MM.1S (cell line): ENCODE measurements around the gene GRAMD2A.
"Not testable (repeated sequence)": the region's sequence is repeated elsewhere in the genome, so short reads cannot be mapped to it uniquely, and the experiment has no call there.

Experiments used
- DNase-seq: peaks from one replicate; pipeline ENCODE4 v3.0.0-alpha.2; 2015
- H2AFZ ChIP-seq: fragments of 300-600 bp; sonication (generic); 2 replicates; pipeline ENCODE4 v1.6.0; 2016; ENCODE audit warnings: antibody characterized with exemption, low read length
- H3F3A ChIP-seq: fragments of 300-600 bp; sonication (generic); 2 replicates; pipeline ENCODE4 v1.6.1; 2016; ENCODE audit warnings: mild to moderate bottlenecking, antibody characterized with exemption, low read length, moderate library complexity, mixed read lengths; ENCODE audit not compliant: insufficient read depth
- H3K27ac ChIP-seq: fragments of 300-600 bp; sonication (generic); 2 replicates; pipeline ENCODE4 v1.5.1; 2016; ENCODE audit warnings: mild to moderate bottlenecking, low read length
- H3K27me3 ChIP-seq: fragments of 300-600 bp; sonication (generic); replicated peaks from 2 replicates; pipeline ENCODE4 v1.6.0; 2016; ENCODE audit warnings: low read length; ENCODE audit not compliant: insufficient read depth
- H3K36me3 ChIP-seq: fragments of 300-600 bp; sonication (generic); replicated peaks from 2 replicates; pipeline ENCODE4 v1.6.1; 2016; ENCODE audit warnings: mild to moderate bottlenecking, low read length, mixed read lengths; ENCODE audit not compliant: insufficient read depth
- H3K4me1 ChIP-seq: fragments of 300-600 bp; sonication (generic); 2 replicates; pipeline ENCODE4 v1.6.1; 2016; ENCODE audit warnings: low read length, mixed read lengths
- H3K4me2 ChIP-seq: fragments of 300-600 bp; sonication (generic); 2 replicates; pipeline ENCODE4 v1.6.0; 2016; ENCODE audit warnings: low read depth, low read length
- H3K4me3 ChIP-seq: fragments of 300-600 bp; sonication (generic); 2 replicates; pipeline ENCODE4 v1.5.1; 2016; ENCODE audit warnings: low read length, mixed read lengths
- H3K79me2 ChIP-seq: fragments of 300-600 bp; sonication (generic); 2 replicates; pipeline ENCODE4 v1.6.1; 2016; ENCODE audit warnings: mixed run types, low read length, mixed read lengths
- H3K9ac ChIP-seq: fragments of 300-600 bp; sonication (generic); 2 replicates; pipeline ENCODE4 v1.6.1; 2016; ENCODE audit warnings: low read length, mixed read lengths
- H3K9me2 ChIP-seq: fragments of 300-600 bp; sonication (generic); replicated peaks from 2 replicates; pipeline ENCODE4 v1.6.1; 2016; ENCODE audit warnings: mild to moderate bottlenecking, low read length, mixed read lengths; ENCODE audit not compliant: insufficient read depth
- H3K9me3 ChIP-seq: fragments of 300-600 bp; sonication (generic); replicated peaks from 2 replicates; pipeline ENCODE4 v1.6.1; 2016; ENCODE audit warnings: mild to moderate bottlenecking, low read length, mixed read lengths; ENCODE audit not compliant: insufficient read depth
- H4K20me1 ChIP-seq: fragments of 300-600 bp; sonication (generic); 2 replicates; pipeline ENCODE4 v1.6.1; 2016; ENCODE audit warnings: mild to moderate bottlenecking, low read length, moderate library complexity, mixed read lengths; ENCODE audit not compliant: insufficient read depth
- CTCF ChIP-seq: fragments of 300-600 bp; sonication (generic); IDR thresholded peaks from 2 replicates; pipeline ENCODE4 v1.5.1; 2016; ENCODE audit warnings: antibody characterized with exemption, low read length, mixed read lengths
- EZH2 ChIP-seq: fragments of 300-600 bp; sonication (generic); optimal IDR thresholded peaks from 2 replicates; pipeline ENCODE3; 2017; ENCODE audit warnings: low read depth, mild to moderate bottlenecking, antibody characterized with exemption, low read length, mixed read lengths
- EZH2phosphoT487 ChIP-seq: fragments of 300-600 bp; sonication (generic); IDR thresholded peaks from 2 replicates; pipeline ENCODE4 v1.6.1; 2018; ENCODE audit warnings: antibody characterized with exemption, low read length

GRAMD2A gene

GRCh38 chr15:72173864-72174550 lies 23.6 kb downstream of the GRAMD2A start:
- H3K27ac ChIP-seq: no peak overlapping the region
- H3K9me3 ChIP-seq: no peaks in the 10 kb centered on the region
- DNase-seq: no peak
- no peaks in the 10 kb centered on the region for H3K4me1 ChIP-seq
- no peaks in the 10 kb centered on the region for H4K20me1 ChIP-seq
- no peaks in the 10 kb centered on the region for H3K9me2 ChIP-seq
- no peak overlapping the region for H3K4me2 ChIP-seq
- no peak overlapping the region for H3K9ac ChIP-seq
- no peaks in the 10 kb centered on the region for H3K27me3 ChIP-seq
- no peaks in the 10 kb centered on the region for H3F3A ChIP-seq
- TF ChIP-seq EZH2: no peak
- no peak for TF ChIP-seq CTCF
- no peak for TF ChIP-seq EZH2phosphoT487
- H3K4me3 ChIP-seq: no peak overlapping the region
- H3K79me2 ChIP-seq: no peaks in the 10 kb centered on the region
- H3K36me3 ChIP-seq: no peaks in the 10 kb centered on the region
- no peak overlapping the region for H2AFZ ChIP-seq

GRCh38 chr15:72173401-72173800 lies 24.2 kb downstream of the GRAMD2A start:
- Histone ChIP-seq H4K20me1 (no peaks in the 10 kb centered on the region), H3K79me2 (no peaks in the 10 kb centered on the region), H3K4me1 (no peaks in the 10 kb centered on the region), H3K9me2 (no peaks in the 10 kb centered on the region), H2AFZ (no peak overlapping the region), H3K4me2 (no peak overlapping the region), H3K9ac (no peak overlapping the region), H3K36me3 (no peaks in the 10 kb centered on the region), H3K27ac (no peak overlapping the region), H3K9me3 (no peaks in the 10 kb centered on the region), H3K4me3 (no peak overlapping the region), H3F3A (no peaks in the 10 kb centered on the region), H3K27me3 (no peaks in the 10 kb centered on the region)
- TF ChIP-seq EZH2phosphoT487 (no peak), EZH2 (no peak), CTCF (no peak)
- DNase-seq: no peak

- Histone ChIP-seq H3K4me1 (no peaks in the 10 kb centered on the region), H2AFZ (no peak overlapping the region), H3K4me3 (no peak overlapping the region), H3K9me3 (no peaks in the 10 kb centered on the region), H3K9ac (no peak overlapping the region), H4K20me1 (no peaks in the 10 kb centered on the region), H3K27me3 (no peaks in the 10 kb centered on the region), H3K9me2 (no peaks in the 10 kb centered on the region), H3K36me3 (no peaks in the 10 kb centered on the region), H3K27ac (no peak overlapping the region), H3K79me2 (no peaks in the 10 kb centered on the region), H3K4me2 (no peak overlapping the region), H3F3A (no peaks in the 10 kb centered on the region)
- TF ChIP-seq EZH2phosphoT487: no peak
- TF ChIP-seq EZH2: no peak
- no peak for TF ChIP-seq CTCF
- DNase-seq: no peak
Observed at GRCh38 chr15:72172796-72173195, 24.8 kb downstream of the GRAMD2A start.

- H3K9me3 ChIP-seq, H3K4me3 ChIP-seq, H3K27me3 ChIP-seq, H3K4me2 ChIP-seq, H3K9ac ChIP-seq, H3K9me2 ChIP-seq, DNase-seq, H3F3A ChIP-seq, H4K20me1 ChIP-seq, H3K79me2 ChIP-seq, H3K36me3 ChIP-seq, H3K27ac ChIP-seq, H2AFZ ChIP-seq, H3K4me1 ChIP-seq: not testable (repeated sequence)
Observed at GRCh38 chr15:72171978-72172377, 25.6 kb downstream of the GRAMD2A start.
